Prostate gland (tissue), 2 donors: ENCODE data around the gene TARS1. TPM values are rescaled to one million over a fixed set of nuclear protein-coding genes. Genes with fewer than 3 reads are reported as not detected.
A peak's percentile ranks its signal among the peaks of the same experiment; 100 is the strongest.

Source experiments
- DNase-seq: peaks from one replicate; pipeline ENCODE4 v3.0.0-alpha.2; 2019; ENCODE audit warnings: low spot score
- H3K27ac ChIP-seq, 2 donors: fragments of 200-600 bp; sonication (generic); 2 replicates each; pipeline ENCODE4 v1.5.1; 2017 to 2019
- H3K27me3 ChIP-seq: fragments of 200-600 bp; sonication (generic); replicated peaks from 2 replicates; pipeline ENCODE4 v1.5.1; 2019; ENCODE audit not compliant: insufficient read depth
- H3K36me3 ChIP-seq, 2 donors: fragments of 200-600 bp; sonication (generic); 1 replicate in 1 of 2; 2 replicates in 1 of 2; pipeline versions ENCODE4 v1.5.1 to v1.8.1; 2017 to 2019
- H3K4me1 ChIP-seq: fragments of 200-600 bp; sonication (generic); replicated peaks from 2 replicates; pipeline ENCODE4 v1.5.1; 2019
- H3K4me3 ChIP-seq, 2 donors: fragments of 200-600 bp; sonication (generic); 2 replicates each; pipeline ENCODE4 v1.5.1; 2017 to 2019
- H3K9me3 ChIP-seq: fragments of 200-600 bp; sonication (generic); 2 replicates; pipeline ENCODE4 v1.5.1; 2017
- CTCF ChIP-seq, 4 experiments: fragments of 200-600 bp in 2 of 4; fragments of 450-650 bp in 2 of 4; sonication (generic) in 2 of 4; IDR thresholded peaks; 1 replicate in 3 of 4; 2 replicates in 1 of 4; pipeline ENCODE4 v1.5.1; 2016 to 2019; ENCODE audit warnings: antibody characterized with exemption in 4 of 4, mild to moderate bottlenecking in 2 of 4, moderate library complexity in 2 of 4
- POLR2A ChIP-seq: fragments of 450-650 bp; IDR thresholded peaks from one replicate; pipeline ENCODE4 v1.6.1; 2016; ENCODE audit warnings: antibody characterized with exemption, mild to moderate bottlenecking
- POLR2AphosphoS5 ChIP-seq: sonication (generic); formaldehyde crosslinking; IDR thresholded peaks from one replicate; pipeline ENCODE4 v1.6.1; 2017; ENCODE audit warnings: antibody characterized with exemption
- WGBS: methylation state at CpG from one replicate; pipeline ENCODE4 v1.1.5; 2018; 5-methylcytosine and 5-hydroxymethylcytosine counted together
- intact Hi-C: fragments of 100-400 bp; cut with DNase I; formaldehyde crosslinking; loops from one replicate; pipeline ENCODE4 v1.14.2; 2022
- total RNA-seq, 2 donors: library from RNA; depleted of rRNA; stranded (reverse); fragments of >200 nt; gene quantifications; one replicate each; pipeline ENCODE4 v1.1.0, GENCODE V29; 2016

The TARS1 gene
- 10 to 100 TPM; 27.4 to 65.9 TPM for total RNA-seq

DNA sequence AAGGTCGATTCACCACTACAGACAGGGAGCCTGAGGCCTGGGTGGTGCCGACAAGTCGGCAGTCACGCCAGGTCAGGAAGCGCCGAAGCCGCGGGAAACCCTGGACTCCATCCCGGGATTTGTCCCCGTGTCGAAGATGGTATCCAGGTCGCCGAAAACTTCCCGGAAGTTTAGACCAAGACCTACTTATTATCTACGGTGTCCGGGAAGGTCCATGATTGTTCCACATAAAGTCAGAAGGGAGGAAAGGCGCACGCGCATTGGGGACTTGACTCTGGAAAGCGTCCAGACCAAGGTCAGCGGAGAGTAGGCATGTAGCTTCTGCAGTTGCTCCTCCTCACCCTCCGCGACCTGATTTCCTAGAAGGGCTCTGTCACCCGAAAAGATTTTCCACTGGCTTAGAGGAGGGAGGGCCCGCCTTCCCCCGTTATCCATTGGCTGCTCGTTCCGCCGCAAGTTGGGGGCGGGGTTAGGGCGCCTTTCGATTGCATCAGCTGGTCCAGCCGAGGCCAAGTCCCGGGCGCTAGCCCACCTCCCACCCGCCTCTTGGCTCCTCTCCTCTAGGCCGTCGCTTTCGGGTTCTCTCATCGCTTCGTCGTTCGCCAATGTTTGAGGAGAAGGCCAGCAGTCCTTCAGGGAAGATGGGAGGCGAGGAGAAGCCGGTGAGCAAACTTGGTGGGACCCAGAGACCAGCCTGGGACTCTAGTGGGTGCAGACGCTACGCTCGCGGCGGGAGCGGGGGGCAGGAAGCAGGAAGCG lies at the start of gene TARS1:
Gene TARS1, plus strand, starts transcription at position 484 of the 759 bp plus-strand sequence. Its CDS starts 122 bp downstream, at position 606.
- Histone ChIP-seq H3K27me3 (no peaks in the 10 kb centered on the region), H3K4me3 (peak within 1 kb of the TSS; percentile 47 to 65), H3K9me3 (no peaks in the 10 kb centered on the region), H3K27ac (peak within 1 kb of the TSS; percentile 82 to 85), H3K4me1 (no peaks in the 10 kb centered on the region), H3K36me3 (no peaks in the 10 kb centered on the region)
- under 1% methylated on average over 52 of the region's 52 CpGs for WGBS
- DNase-seq = peak; percentile 99
- intact Hi-C loops = loop anchor here (10.0 kb wide), 2 partner anchors 564 to 1484 kb away; partner anchors contain the start of genes AMACR and DNAJC21
- TF ChIP-seq POLR2AphosphoS5 = peak; percentile 99
- peak; percentile 62 for TF ChIP-seq POLR2A
- TF ChIP-seq CTCF (IDR thresholded peaks at IDR 0.05) = no peak

DNA sequence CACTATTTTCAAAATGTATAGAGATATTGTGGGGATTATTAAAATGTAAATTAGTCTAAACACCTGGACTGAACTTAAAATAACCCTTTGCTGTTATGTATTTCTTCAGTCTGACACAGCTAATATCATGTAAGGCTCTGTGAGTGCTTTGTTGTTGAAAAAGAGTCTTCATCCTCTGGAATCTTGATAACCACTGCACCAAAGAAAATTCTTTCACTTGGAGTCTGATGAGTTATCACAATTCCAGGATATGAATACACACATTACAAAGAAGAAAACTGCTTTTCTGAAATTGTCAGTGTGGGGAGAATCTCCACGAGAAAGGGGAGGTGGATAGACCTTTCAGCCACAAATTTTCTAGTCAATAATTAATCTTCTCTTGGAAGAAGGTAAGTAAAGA lies 42.3 kb upstream of the TARS1 start:
- intact Hi-C loops = no loop called here
- no peak overlapping the region for H3K4me3 ChIP-seq
- H3K27me3 ChIP-seq = no peaks in the 10 kb centered on the region
- no peak for DNase-seq
- no peak for TF ChIP-seq POLR2A
- TF ChIP-seq CTCF (IDR thresholded peaks at IDR 0.05) = no peak
- TF ChIP-seq POLR2AphosphoS5 = no peak
- H3K9me3 ChIP-seq = no peaks in the 10 kb centered on the region
- no peaks in the 10 kb centered on the region for H3K36me3 ChIP-seq
- H3K27ac ChIP-seq = no peak overlapping the region
- no peaks in the 10 kb centered on the region for H3K4me1 ChIP-seq
- 79% methylated on average over 1 of the region's 1 CpG for WGBS

DNA sequence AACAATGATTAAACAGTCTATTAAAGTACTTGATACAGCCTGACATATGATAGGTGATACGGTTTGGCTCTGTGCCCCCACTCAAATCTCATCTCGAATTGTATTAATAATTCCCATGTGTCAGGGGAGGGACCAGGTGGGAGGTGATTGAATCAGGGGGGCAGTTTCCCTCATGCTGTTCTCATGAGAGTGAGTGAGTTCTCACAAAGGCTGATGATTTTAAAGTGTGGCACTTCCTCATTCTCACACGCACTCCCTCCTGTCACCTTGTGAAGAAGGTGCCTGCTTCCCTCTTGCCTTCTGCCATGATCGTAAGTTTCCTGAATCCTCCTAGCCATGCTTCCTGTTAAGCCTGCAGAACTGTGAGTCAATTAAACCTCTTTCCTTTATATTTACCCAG lies 40.1 kb upstream of the TARS1 start:
- H3K4me1 ChIP-seq = no peaks in the 10 kb centered on the region
- no peaks in the 10 kb centered on the region for H3K27me3 ChIP-seq
- no peak overlapping the region for H3K27ac ChIP-seq
- no peak for TF ChIP-seq POLR2A
- no peak for TF ChIP-seq CTCF (IDR thresholded peaks at IDR 0.05)
- TF ChIP-seq POLR2AphosphoS5 = no peak
- H3K9me3 ChIP-seq = no peaks in the 10 kb centered on the region
- no peaks in the 10 kb centered on the region for H3K36me3 ChIP-seq
- no peak overlapping the region for H3K4me3 ChIP-seq
- 57% methylated on average over 4 of the region's 4 CpGs for WGBS
- intact Hi-C loops = no loop called here
- DNase-seq = no peak

GRCh38 chr5:33401482-33402390 lies 39.0 kb upstream of the TARS1 start:
- intact Hi-C loops = no loop called here

More at GRCh38 chr5:33401482-33402390, 39.0 kb upstream of the TARS1 start:
- TF ChIP-seq POLR2A = no peak
- TF ChIP-seq CTCF (IDR thresholded peaks at IDR 0.05) = no peak
- no peak for TF ChIP-seq POLR2AphosphoS5
- Histone ChIP-seq H3K27me3 (no peaks in the 10 kb centered on the region), H3K27ac (no peak overlapping the region), H3K4me3 (no peak overlapping the region), H3K36me3 (no peaks in the 10 kb centered on the region), H3K4me1 (no peaks in the 10 kb centered on the region), H3K9me3 (no peaks in the 10 kb centered on the region)
- DNase-seq = no peak
- WGBS = 60% methylated on average over 5 of the region's 5 CpGs
